AG20443 (cell line): ENCODE data around the gene ZSWIM4.

Experiments used
- DNase-seq: peaks from one replicate; pipeline ENCODE4 v3.0.0; 2012; ENCODE audit warnings: low spot score, mixed read lengths

Gene ZSWIM4

GRCh38 chr19:13812544-13812943 is 17.3 kb downstream of the ZSWIM4 start:
- no peak for DNase-seq

- no peak for DNase-seq
Observed at GRCh38 chr19:13813147-13813546, 17.9 kb downstream of the ZSWIM4 start.

DNA sequence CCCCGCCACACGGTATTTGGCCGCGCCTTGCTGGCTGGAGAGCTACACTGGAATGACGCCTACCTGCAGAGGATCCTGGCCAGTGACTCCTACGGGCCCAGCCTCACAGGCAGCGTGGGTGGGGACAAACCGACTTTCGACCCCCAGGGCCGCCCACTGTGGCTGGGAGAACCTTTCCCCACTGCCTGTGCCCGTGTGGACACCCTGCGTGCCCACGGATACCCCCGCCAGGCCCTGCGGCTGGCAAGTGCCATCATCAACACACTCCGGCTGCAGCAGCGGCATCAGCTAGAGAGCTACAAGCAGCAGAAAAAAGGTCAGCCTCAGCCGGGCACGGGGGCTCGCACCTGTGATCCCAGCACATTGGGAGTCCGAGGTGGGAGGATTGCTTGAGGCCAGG is 19.3 kb downstream of the ZSWIM4 start:
- no peak for DNase-seq

DNA sequence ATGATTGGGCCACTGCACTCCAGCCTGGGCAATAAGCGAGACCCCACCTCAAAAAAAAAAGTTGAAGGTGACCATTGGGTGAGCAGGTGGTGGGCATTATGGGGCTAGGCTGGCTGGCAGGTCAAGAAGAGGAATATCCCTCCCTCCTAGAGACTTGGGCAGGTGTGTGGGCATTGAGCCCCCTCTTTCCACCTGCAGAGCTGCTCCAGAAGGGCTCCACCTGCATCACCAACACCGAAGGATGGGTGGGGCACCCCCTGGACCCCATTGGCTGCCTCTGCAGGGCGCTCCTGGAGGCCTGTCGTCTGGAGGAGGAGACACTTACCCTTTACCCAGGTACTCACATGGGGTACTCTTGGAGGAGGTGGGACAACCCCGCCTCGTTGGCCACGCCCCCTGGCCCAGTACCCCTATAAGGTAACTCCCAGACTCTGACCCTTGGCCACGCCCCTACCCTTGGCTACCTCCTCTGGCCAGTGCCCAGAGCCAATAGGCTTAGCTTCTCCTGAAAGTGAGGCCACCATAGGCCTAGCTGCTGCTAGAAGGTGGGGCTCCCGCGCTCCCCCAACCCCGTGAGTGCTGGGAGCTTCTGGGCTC is 21.9 kb downstream of the ZSWIM4 start:
- no peak for DNase-seq

GRCh38 chr19:13817615-13818371 is 22.6 kb downstream of the ZSWIM4 start:
- DNase-seq = no peak

DNA sequence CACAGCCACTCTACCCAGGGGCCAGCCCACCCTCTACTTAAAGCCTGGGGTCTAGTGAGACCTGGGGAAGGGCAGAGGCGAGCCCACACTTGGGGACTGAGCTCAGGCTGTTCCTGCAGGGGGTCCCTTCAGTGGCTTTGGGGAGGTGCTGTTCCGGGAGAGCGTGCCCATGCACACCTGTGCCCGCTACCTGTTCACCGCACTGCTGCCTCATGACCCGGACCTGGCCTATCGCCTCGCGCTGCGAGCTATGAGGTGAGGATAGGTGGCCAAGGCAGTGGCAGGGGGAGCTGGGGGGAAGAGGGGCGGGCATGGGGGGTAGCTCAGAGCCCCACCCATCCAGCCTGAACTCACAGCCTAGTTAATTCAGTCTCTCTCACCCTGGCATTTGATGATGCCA is 24.0 kb downstream of the ZSWIM4 start:
- DNase-seq = peak; percentile 7

DNA sequence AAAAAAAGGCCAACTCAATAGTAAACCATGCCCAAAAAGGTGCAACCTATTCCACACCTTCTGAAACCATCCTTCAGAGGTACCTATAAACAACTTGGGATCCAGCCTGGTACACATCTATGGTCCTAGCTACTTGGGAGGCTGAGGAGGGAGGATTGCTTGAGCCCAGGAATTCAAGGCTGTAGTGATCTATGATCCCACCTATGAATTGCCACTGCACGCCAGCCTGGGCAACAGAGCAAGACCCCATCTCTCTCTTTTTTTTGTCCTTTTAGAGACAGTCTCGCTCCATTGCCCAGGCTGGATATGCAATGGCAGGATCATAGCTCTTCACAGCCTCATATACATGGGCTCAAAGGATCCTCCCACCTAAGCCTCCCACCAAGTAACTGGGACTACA is 26.0 kb downstream of the ZSWIM4 start:
- DNase-seq = no peak

GRCh38 chr19:13823256-13823655 is 28.0 kb downstream of the ZSWIM4 start:
- no peak for DNase-seq

- DNase-seq = no peak
Observed at GRCh38 chr19:13823901-13824300, 28.7 kb downstream of the ZSWIM4 start.

DNA sequence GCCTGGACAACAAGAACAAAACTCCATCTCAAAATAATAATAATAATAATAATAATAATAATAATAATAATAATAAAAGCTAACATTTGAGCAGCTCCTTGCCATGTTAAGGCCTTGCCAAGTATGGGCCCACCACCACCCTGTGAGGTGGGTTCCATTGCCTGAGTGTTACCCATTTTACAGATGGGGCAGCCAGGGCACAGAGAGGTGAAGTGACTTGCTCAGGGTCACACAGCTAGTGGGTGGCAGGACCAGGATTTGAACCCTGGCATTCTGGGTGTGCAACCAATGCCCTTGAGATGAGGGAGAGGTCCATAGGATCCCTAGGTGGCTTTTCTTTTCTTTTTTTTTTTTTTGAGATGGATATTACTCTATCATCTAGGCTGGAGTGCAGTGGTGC is 29.5 kb downstream of the ZSWIM4 start:
- no peak for DNase-seq

- no peak for DNase-seq
Observed at GRCh38 chr19:13825489-13826441, 30.5 kb downstream of the ZSWIM4 start.

GRCh38 chr19:13826652-13827235 is 31.5 kb downstream of the ZSWIM4 start:
- DNase-seq = no peak

DNA sequence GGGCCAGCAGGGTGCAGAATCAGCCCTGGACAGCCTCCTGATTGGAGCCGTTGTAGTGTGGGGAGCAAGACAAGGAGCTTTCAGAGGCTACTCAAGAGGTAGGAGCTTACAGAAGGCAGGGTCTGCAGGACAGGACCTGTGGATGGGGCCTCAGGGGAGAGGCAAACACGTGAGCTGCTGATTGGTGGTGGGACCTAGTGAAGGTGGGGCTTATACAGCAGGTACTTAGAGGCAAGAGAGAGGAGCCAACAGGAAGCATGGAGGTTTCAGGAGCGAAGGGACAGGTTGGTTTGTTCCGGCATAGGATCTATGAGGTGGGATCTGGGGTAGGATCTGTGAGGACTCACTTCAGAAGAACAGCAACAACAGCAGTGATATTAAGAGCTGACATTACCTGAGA is 32.4 kb downstream of the ZSWIM4 start:
- DNase-seq = no peak

GRCh38 chr19:13830114-13830740 is 35.0 kb downstream of the ZSWIM4 start:
- no peak for DNase-seq

DNA sequence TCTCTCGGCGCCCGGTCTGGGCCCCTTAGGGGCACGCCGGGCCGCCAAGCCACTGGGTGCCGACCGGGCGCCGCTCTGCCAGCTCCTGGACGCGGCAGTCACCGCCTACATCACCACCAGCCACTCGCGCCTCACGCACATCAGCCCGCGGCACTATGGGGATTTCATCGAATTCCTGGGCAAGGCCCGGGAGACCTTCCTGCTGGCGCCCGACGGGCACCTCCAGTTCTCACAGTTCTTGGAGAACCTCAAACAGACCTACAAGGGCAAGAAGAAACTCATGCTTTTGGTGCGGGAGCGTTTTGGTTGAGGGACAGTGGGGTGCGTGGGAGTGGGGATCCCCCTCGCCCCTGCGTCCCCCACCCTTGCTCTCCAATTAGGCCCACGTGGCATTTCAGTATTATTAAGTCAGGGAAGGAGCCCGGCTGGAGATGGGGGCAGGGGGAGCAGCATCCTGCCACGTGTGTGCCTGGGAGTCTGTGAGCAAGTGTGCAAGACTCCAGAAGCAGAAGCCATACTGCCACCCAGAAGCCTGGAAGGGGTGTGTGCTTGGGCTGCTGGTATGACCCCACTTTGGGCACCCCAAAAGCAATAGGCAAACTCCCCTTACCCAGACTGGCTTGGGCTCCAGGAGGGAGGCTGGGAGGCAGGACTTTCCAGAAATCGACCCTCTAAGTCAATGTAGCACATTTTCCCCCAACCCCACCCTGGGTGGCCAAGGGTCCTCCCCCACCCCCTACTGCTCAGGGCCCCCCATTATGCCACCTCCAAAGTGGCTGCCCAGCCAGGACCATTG is 35.7 kb downstream of the ZSWIM4 start:
- no peak for DNase-seq

- DNase-seq = no peak
Observed at GRCh38 chr19:13831537-13832467, 36.6 kb downstream of the ZSWIM4 start.

- peak; percentile 92 for DNase-seq
Observed at GRCh38 chr19:13833330-13834243, 38.3 kb downstream of the ZSWIM4 start.

DNA sequence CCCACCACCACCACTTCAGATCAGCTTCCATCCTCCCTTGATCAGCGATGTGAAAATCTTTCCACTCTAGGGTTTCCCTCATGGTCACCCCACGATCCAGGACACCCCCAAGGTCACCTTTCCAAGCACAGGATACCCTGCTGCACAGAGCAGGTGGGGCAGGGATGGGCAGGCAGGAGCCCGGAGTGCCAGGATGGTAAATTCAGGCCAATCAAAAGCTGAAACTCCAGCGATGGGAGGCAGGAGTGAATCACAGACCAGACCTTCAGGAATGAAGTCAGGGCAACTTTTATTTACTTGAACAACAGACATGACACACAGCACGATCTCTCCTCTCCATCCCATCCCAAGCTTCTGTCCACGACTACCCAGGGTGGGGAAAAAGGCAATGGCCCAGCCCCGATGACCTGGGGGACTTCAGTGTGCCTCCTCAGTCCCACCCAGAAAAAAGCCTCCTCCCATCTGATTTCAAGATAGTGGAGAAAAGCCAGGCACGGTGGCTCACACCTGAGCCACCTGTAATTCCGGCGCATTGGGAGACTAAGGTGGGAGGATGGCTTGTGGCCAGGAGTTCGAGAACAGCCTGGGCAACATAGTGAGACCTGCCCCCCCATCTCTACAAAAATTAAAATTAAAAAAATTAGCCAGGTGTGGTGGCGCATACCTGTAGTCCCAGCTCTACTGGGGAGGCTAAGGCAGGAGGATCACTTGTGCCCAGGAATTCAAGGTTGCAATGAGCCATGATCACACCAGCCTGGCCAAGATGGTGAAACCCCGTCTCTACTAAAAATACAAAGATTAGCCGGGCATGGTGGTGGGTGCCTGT is 39.2 kb downstream of the ZSWIM4 start:
- no peak for DNase-seq
